Activated naive CD8-positive, alpha-beta T cell treated with anti-CD3 and anti-CD28 coated beads for 36 hours (primary cell): ENCODE data around the gene LIF. TPM values are rescaled to one million over a fixed set of nuclear protein-coding genes. Genes with fewer than 3 reads are reported as not detected.
A peak's percentile ranks its signal among the peaks of the same experiment; 100 is the strongest.
"Not testable (repeated sequence)": the region's sequence is repeated elsewhere in the genome, so short reads cannot be mapped to it uniquely, and the experiment has no call there.

Source experiments
- DNase-seq: peaks from one replicate; pipeline ENCODE4 v3.0.0; 2021
- H3K27ac Mint-ChIP-seq: one replicate; pipeline ENCODE4 v1.8.0; 2022; ENCODE audit warnings: mild to moderate bottlenecking, moderate library complexity, mixed read lengths
- H3K27me3 Mint-ChIP-seq: one replicate; pipeline ENCODE4 v1.8.0; 2022; ENCODE audit warnings: mild to moderate bottlenecking, mixed read lengths
- H3K36me3 Mint-ChIP-seq: one replicate; pipeline ENCODE4 v1.8.0; 2021; ENCODE audit warnings: mild to moderate bottlenecking, mixed read lengths
- H3K4me1 Mint-ChIP-seq: one replicate; pipeline ENCODE4 v1.8.0; 2021; ENCODE audit warnings: mixed read lengths
- H3K4me3 Mint-ChIP-seq: one replicate; pipeline ENCODE4 v1.8.0; 2022; ENCODE audit warnings: mild to moderate bottlenecking, moderate library complexity, mixed read lengths
- H3K9me3 Mint-ChIP-seq: one replicate; pipeline ENCODE4 v1.8.0; 2022; ENCODE audit warnings: mixed read lengths
- total RNA-seq, 2 experiments: library from RNA; stranded (reverse); gene quantifications; one replicate each; pipeline ENCODE4 v1.2.3, GENCODE V29; 2021

LIF gene
- total RNA-seq, 2 experiments from 2014 or later: 282 to 288 TPM

- Mint-ChIP-seq H3K4me3 (no peak overlapping the region), H3K4me1 (peaks cover 18% of the 10 kb centered on the region), H3K36me3 (peaks cover 5% of the 10 kb centered on the region), H3K27ac (no peak overlapping the region), H3K9me3 (no peaks in the 10 kb centered on the region), H3K27me3 (no peaks in the 10 kb centered on the region)
- no peak for DNase-seq
Measured at GRCh38 chr22:30234786-30235470, 11.6 kb downstream of the LIF start.

- DNase-seq, H3K9me3 Mint-ChIP-seq, H3K4me3 Mint-ChIP-seq, H3K27ac Mint-ChIP-seq, H3K36me3 Mint-ChIP-seq, H3K27me3 Mint-ChIP-seq: not testable (repeated sequence)
- H3K4me1 Mint-ChIP-seq: peaks cover 18% of the 10 kb centered on the region
Measured at GRCh38 chr22:30234325-30234724, 12.2 kb downstream of the LIF start.

GRCh38 chr22:30233582-30233981 is 13.0 kb downstream of the LIF start:
- Mint-ChIP-seq H3K4me1 (peaks cover 13% of the 10 kb centered on the region), H3K27me3 (no peaks in the 10 kb centered on the region), H3K36me3 (peaks cover 1% of the 10 kb centered on the region), H3K9me3 (no peaks in the 10 kb centered on the region), H3K27ac (no peak overlapping the region), H3K4me3 (no peak overlapping the region)
- no peak for DNase-seq

GRCh38 chr22:30232716-30233218 is 13.8 kb downstream of the LIF start:
- Mint-ChIP-seq H3K4me1 (peaks cover 10% of the 10 kb centered on the region), H3K9me3 (peaks cover 2% of the 10 kb centered on the region), H3K4me3 (no peak overlapping the region), H3K36me3 (no peaks in the 10 kb centered on the region), H3K27me3 (no peaks in the 10 kb centered on the region), H3K27ac (no peak overlapping the region)
- no peak for DNase-seq

GRCh38 chr22:30230787-30231461 is 15.6 kb downstream of the LIF start:
- Mint-ChIP-seq H3K27ac (no peak overlapping the region), H3K9me3 (peaks cover 2% of the 10 kb centered on the region), H3K27me3 (no peaks in the 10 kb centered on the region), H3K4me3 (no peak overlapping the region), H3K36me3 (no peaks in the 10 kb centered on the region), H3K4me1 (peaks cover 7% of the 10 kb centered on the region)
- DNase-seq: no peak

GRCh38 chr22:30230330-30230729 is 16.2 kb downstream of the LIF start:
- no peak for DNase-seq
- Mint-ChIP-seq H3K9me3 (peaks cover 2% of the 10 kb centered on the region), H3K4me3 (no peak overlapping the region), H3K4me1 (peaks cover 10% of the 10 kb centered on the region), H3K27ac (no peak overlapping the region), H3K36me3 (no peaks in the 10 kb centered on the region), H3K27me3 (no peaks in the 10 kb centered on the region)

GRCh38 chr22:30228509-30229359 is 17.8 kb downstream of the LIF start:
- H3K4me3 Mint-ChIP-seq: no peak overlapping the region
- peaks cover 17% of the 10 kb centered on the region for H3K4me1 Mint-ChIP-seq
- peaks cover 2% of the 10 kb centered on the region for H3K9me3 Mint-ChIP-seq
- no peak overlapping the region for H3K27ac Mint-ChIP-seq
- H3K27me3 Mint-ChIP-seq: no peaks in the 10 kb centered on the region
- peaks cover 3% of the 10 kb centered on the region for H3K36me3 Mint-ChIP-seq
- DNase-seq: no peak

- H3K36me3 Mint-ChIP-seq: peaks cover 3% of the 10 kb centered on the region
- peaks cover 2% of the 10 kb centered on the region for H3K9me3 Mint-ChIP-seq
- H3K4me3 Mint-ChIP-seq: no peak overlapping the region
- no peak for DNase-seq
- H3K27ac Mint-ChIP-seq: no peak overlapping the region
- no peaks in the 10 kb centered on the region for H3K27me3 Mint-ChIP-seq
- H3K4me1 Mint-ChIP-seq: peaks cover 27% of the 10 kb centered on the region
Measured at GRCh38 chr22:30227438-30228228, 18.9 kb downstream of the LIF start.

- Mint-ChIP-seq H3K9me3 (peaks cover 2% of the 10 kb centered on the region), H3K27ac (no peak overlapping the region), H3K27me3 (no peaks in the 10 kb centered on the region), H3K36me3 (peaks cover 3% of the 10 kb centered on the region), H3K4me1 (peaks cover 39% of the 10 kb centered on the region), H3K4me3 (no peak overlapping the region)
- no peak for DNase-seq
Measured at GRCh38 chr22:30226192-30226832, 20.2 kb downstream of the LIF start.

GRCh38 chr22:30225220-30225927 is 21.2 kb downstream of the LIF start:
- Mint-ChIP-seq H3K36me3 (peaks cover 3% of the 10 kb centered on the region), H3K4me1 (peaks cover 48% of the 10 kb centered on the region), H3K27me3 (no peaks in the 10 kb centered on the region), H3K27ac (no peak overlapping the region), H3K9me3 (peaks cover 2% of the 10 kb centered on the region), H3K4me3 (no peak overlapping the region)
- no peak for DNase-seq

GRCh38 chr22:30224161-30224857 is 22.2 kb downstream of the LIF start:
- H3K36me3 Mint-ChIP-seq: peaks cover 3% of the 10 kb centered on the region
- peaks cover 2% of the 10 kb centered on the region for H3K9me3 Mint-ChIP-seq
- H3K27me3 Mint-ChIP-seq: no peaks in the 10 kb centered on the region
- no peak overlapping the region for H3K27ac Mint-ChIP-seq
- H3K4me3 Mint-ChIP-seq: no peak overlapping the region
- H3K4me1 Mint-ChIP-seq: peaks cover 57% of the 10 kb centered on the region
- DNase-seq: no peak

GRCh38 chr22:30223303-30223702 is 23.3 kb downstream of the LIF start:
- Mint-ChIP-seq H3K36me3 (peaks cover 3% of the 10 kb centered on the region), H3K4me3 (no peak overlapping the region), H3K4me1 (peaks cover 59% of the 10 kb centered on the region), H3K27ac (peak overlapping the region; percentile 47), H3K27me3 (no peaks in the 10 kb centered on the region), H3K9me3 (peaks cover 2% of the 10 kb centered on the region)
- DNase-seq: no peak

- Mint-ChIP-seq H3K9me3 (no peaks in the 10 kb centered on the region), H3K27ac (peak overlapping the region; percentile 90), H3K36me3 (peaks cover 3% of the 10 kb centered on the region), H3K27me3 (no peaks in the 10 kb centered on the region), H3K4me3 (no peak overlapping the region), H3K4me1 (peaks cover 56% of the 10 kb centered on the region)
- no peak for DNase-seq
Measured at GRCh38 chr22:30222321-30222720, 24.2 kb downstream of the LIF start.
